Smooth muscle cell (in vitro differentiated cells): ENCODE measurements around the gene ERCC8. TPM values are rescaled to one million over a fixed set of nuclear protein-coding genes. Genes with fewer than 3 reads are reported as not detected.

Experiments used
- DNase-seq: peaks from one replicate; lab custom pipeline; 2025; ENCODE audit not compliant: unreplicated experiment; lab: John Stamatoyannopoulos, UW
- H2AFZ ChIP-seq: fragments of 200-600 bp; sonication (generic); 2 replicates; pipeline ENCODE4 v1.6.0; 2016; ENCODE audit warnings: antibody characterized with exemption, low read depth, mild to moderate bottlenecking
- H3F3A ChIP-seq: fragments of 200-600 bp; sonication (generic); 2 replicates; pipeline ENCODE4 v1.6.0; 2017; ENCODE audit warnings: antibody characterized with exemption, low read depth
- H3K27ac ChIP-seq: fragments of 200-600 bp; sonication (generic); 2 replicates; pipeline ENCODE4 v1.5.1; 2016; ENCODE audit warnings: low read depth, mild to moderate bottlenecking
- H3K27me3 ChIP-seq: fragments of 200-600 bp; sonication (generic); 2 replicates; pipeline ENCODE4 v1.6.1; 2016; ENCODE audit warnings: low read depth, mild to moderate bottlenecking
- H3K36me3 ChIP-seq: fragments of 200-600 bp; sonication (generic); 2 replicates; pipeline ENCODE4 v1.5.1; 2016; ENCODE audit warnings: low read depth
- H3K4me1 ChIP-seq: fragments of 200-600 bp; sonication (generic); 2 replicates; pipeline ENCODE4 v1.5.1; 2016; ENCODE audit warnings: low read depth
- H3K4me2 ChIP-seq: fragments of 200-600 bp; sonication (generic); 2 replicates; pipeline ENCODE4 v1.6.0; 2016; ENCODE audit warnings: mild to moderate bottlenecking
- H3K4me3 ChIP-seq: fragments of 200-600 bp; sonication (generic); 2 replicates; pipeline ENCODE4 v1.5.1; 2016; ENCODE audit warnings: mild to moderate bottlenecking
- H3K79me2 ChIP-seq: fragments of 200-600 bp; sonication (generic); 2 replicates; pipeline ENCODE4 v1.6.0; 2016; ENCODE audit warnings: low read depth, mild to moderate bottlenecking
- H3K9ac ChIP-seq: fragments of 200-600 bp; sonication (generic); 2 replicates; pipeline ENCODE4 v1.6.0; 2016; ENCODE audit warnings: low read depth
- H3K9me3 ChIP-seq: fragments of 200-600 bp; sonication (generic); replicated peaks from 2 replicates; pipeline ENCODE4 v1.5.1; 2016; ENCODE audit warnings: low read depth
- H4K20me1 ChIP-seq: fragments of 200-600 bp; sonication (generic); 2 replicates; pipeline ENCODE4 v1.6.0; 2016; ENCODE audit warnings: low read depth
- CTCF ChIP-seq: fragments of 200-600 bp; sonication (generic); IDR thresholded peaks from 2 replicates; pipeline ENCODE4 v1.5.1; 2017; ENCODE audit warnings: borderline replicate concordance, mild to moderate bottlenecking, antibody characterized with exemption; ENCODE audit not compliant: insufficient read depth, poor library complexity, severe bottlenecking
- WGBS: methylation state at CpG from one replicate; pipeline ENCODE4 v1.1.7; 2016; ENCODE audit warnings: low lambda C conversion rate; 5-methylcytosine and 5-hydroxymethylcytosine counted together
- polyA plus RNA-seq: library from polyadenylated mRNA; unstranded; fragments of >200 nt; fragmentation: Nextera tagmentation; extraction: Ambion mirVana; gene quantifications from 2 replicates; pipeline ENCODE4 v1.2.1, GENCODE V29; 2016
- total RNA-seq: library from RNA; depleted of rRNA; stranded (reverse); fragments of >200 nt; gene quantifications from 2 replicates; pipeline ENCODE4 v1.2.3, GENCODE V29; 2014

Gene ERCC8, protein sequence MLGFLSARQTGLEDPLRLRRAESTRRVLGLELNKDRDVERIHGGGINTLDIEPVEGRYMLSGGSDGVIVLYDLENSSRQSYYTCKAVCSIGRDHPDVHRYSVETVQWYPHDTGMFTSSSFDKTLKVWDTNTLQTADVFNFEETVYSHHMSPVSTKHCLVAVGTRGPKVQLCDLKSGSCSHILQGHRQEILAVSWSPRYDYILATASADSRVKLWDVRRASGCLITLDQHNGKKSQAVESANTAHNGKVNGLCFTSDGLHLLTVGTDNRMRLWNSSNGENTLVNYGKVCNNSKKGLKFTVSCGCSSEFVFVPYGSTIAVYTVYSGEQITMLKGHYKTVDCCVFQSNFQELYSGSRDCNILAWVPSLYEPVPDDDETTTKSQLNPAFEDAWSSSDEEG
- 25.3 and 28.9 TPM in 2 replicates for total RNA-seq
- polyA plus RNA-seq, result 19.5 TPM in 2 replicates

GRCh38 chr5:60944904-60945812, at the start of gene ERCC8, which contains the start of gene NDUFAF2:
Gene ERCC8 (minus strand): TSS chr5:60945070. CDS start chr5:60945008, 62 bp downstream.
Gene NDUFAF2 (plus strand): TSS chr5:60945205. CDS start chr5:60945256, 51 bp downstream.
- H4K20me1 ChIP-seq, result no peaks in the 10 kb centered on the region
- peak; percentile 66 for DNase-seq
- no peaks in the 10 kb centered on the region for H3K27me3 ChIP-seq
- no peak for TF ChIP-seq CTCF
- no peaks in the 10 kb centered on the region for H3F3A ChIP-seq
- peak within 1 kb of the TSS; percentile 94 for H2AFZ ChIP-seq
- under 1% methylated on average over 64 of the region's 64 CpGs for WGBS
- peak within 1 kb of the TSS; percentile 96 for H3K4me2 ChIP-seq
- H3K36me3 ChIP-seq, result no peaks in the 10 kb centered on the region
- peak within 1 kb of the TSS; percentile 72 for H3K4me3 ChIP-seq
- H3K79me2 ChIP-seq, result peaks cover 82% of the 10 kb centered on the region
- H3K4me1 ChIP-seq, result peaks cover 9% of the 10 kb centered on the region
- H3K27ac ChIP-seq, result peak within 1 kb of the TSS; percentile 60
- H3K9me3 ChIP-seq, result no peaks in the 10 kb centered on the region
- H3K9ac ChIP-seq, result peak within 1 kb of the TSS; percentile 79

- no peaks in the 10 kb centered on the region for H3K36me3 ChIP-seq
- H3F3A ChIP-seq, result no peaks in the 10 kb centered on the region
- no peak overlapping the region for H3K9ac ChIP-seq
- H3K27ac ChIP-seq, result no peak overlapping the region
- no peaks in the 10 kb centered on the region for H3K27me3 ChIP-seq
- no peaks in the 10 kb centered on the region for H3K9me3 ChIP-seq
- H3K4me1 ChIP-seq, result no peaks in the 10 kb centered on the region
- WGBS, result 92% methylated on average over 11 of the region's 11 CpGs
- H3K79me2 ChIP-seq, result no peaks in the 10 kb centered on the region
- H2AFZ ChIP-seq, result no peak overlapping the region
- peaks cover 31% of the 10 kb centered on the region for H4K20me1 ChIP-seq
- no peak overlapping the region for H3K4me2 ChIP-seq
- DNase-seq, result no peak
- no peak overlapping the region for H3K4me3 ChIP-seq
- no peak for TF ChIP-seq CTCF
Observed at GRCh38 chr5:60993875-60994571, 49.2 kb upstream of the ERCC8 start.

DNA sequence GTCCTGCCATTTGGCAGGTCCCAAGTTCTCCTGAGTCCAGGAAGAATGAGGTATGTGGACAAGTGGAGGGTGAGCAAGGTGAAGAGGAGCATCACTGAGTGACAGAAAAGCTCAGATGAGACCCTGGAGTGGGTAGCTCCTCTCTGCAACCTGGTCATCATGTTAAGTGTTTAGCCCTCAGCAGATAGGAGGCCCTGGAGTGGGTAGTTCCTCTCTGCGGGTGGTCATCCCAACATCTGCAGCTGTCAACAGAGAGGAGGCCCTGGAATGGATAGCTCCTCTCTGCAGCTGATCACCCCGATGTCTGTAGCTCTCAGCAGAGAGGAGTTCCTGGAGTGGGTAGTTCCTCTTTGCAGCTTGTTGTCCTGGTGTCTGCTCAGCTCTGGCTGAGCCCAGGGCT, 48.6 kb upstream of the ERCC8 start:
- Histone ChIP-seq H4K20me1 (peaks cover 25% of the 10 kb centered on the region), H3K27ac (no peak overlapping the region), H3K36me3 (no peaks in the 10 kb centered on the region), H3K27me3 (no peaks in the 10 kb centered on the region), H2AFZ (no peak overlapping the region), H3K4me3 (no peak overlapping the region), H3K4me1 (no peaks in the 10 kb centered on the region), H3K79me2 (no peaks in the 10 kb centered on the region), H3F3A (no peaks in the 10 kb centered on the region), H3K9ac (no peak overlapping the region), H3K4me2 (no peak overlapping the region), H3K9me3 (no peaks in the 10 kb centered on the region)
- 100% methylated on average over 2 of the region's 2 CpGs for WGBS
- DNase-seq, result no peak
- TF ChIP-seq CTCF, result no peak
